CD14-positive monocyte (primary cell): Measurements from ENCODE around the gene CCDC198. TPM values are rescaled to one million over a fixed set of nuclear protein-coding genes. Genes with fewer than 3 reads are reported as not detected.

Experiments used
- DNase-seq, 3 donors: peaks; one replicate each; pipeline ENCODE4 v3.0.0-alpha.2; 2011 to 2022
- H2AFZ ChIP-seq: 2 replicates; pipeline ENCODE4 v1.6.0; 2012; ENCODE audit warnings: mild to moderate bottlenecking, low read depth, low read length, inconsistent platforms; ENCODE audit not compliant: insufficient read depth, poor library complexity, severe bottlenecking
- H3K27ac ChIP-seq, 2 donors: 1 replicate in 1 of 2; 2 replicates in 1 of 2; pipeline ENCODE4 v1.5.1; 2012 to 2013; ENCODE audit warnings: low read length in 2 of 2, control low read depth in 1 of 2, inconsistent platforms in 1 of 2, low read depth in 1 of 2, mild to moderate bottlenecking in 1 of 2
- H3K27me3 ChIP-seq, 2 donors: one replicate each; pipeline versions ENCODE4 v1.6.0 to v1.6.1; 2011 to 2013; ENCODE audit warnings: low read length in 2 of 2; ENCODE audit not compliant: control insufficient read depth in 2 of 2, insufficient read depth in 2 of 2
- H3K36me3 ChIP-seq, 2 donors: replicated peaks in 1 of 2; 1 replicate in 1 of 2; 2 replicates in 1 of 2; pipeline versions ENCODE4 v1.5.1 to v1.6.1; 2012 to 2013; ENCODE audit warnings: low read length in 2 of 2, control low read depth in 1 of 2, inconsistent platforms in 1 of 2, mild to moderate bottlenecking in 1 of 2; ENCODE audit not compliant: insufficient read depth in 2 of 2, control insufficient read depth in 1 of 2
- H3K4me1 ChIP-seq, 2 donors: 1 replicate in 1 of 2; 2 replicates in 1 of 2; pipeline versions ENCODE4 v1.5.1 to v1.6.1; 2012 to 2013; ENCODE audit warnings: low read length in 2 of 2, control low read depth in 1 of 2, inconsistent platforms in 1 of 2, mild to moderate bottlenecking in 1 of 2, moderate library complexity in 1 of 2; ENCODE audit not compliant: insufficient read depth in 2 of 2, control insufficient read depth in 1 of 2
- H3K4me2 ChIP-seq: replicated peaks from 2 replicates; pipeline ENCODE3; 2012; ENCODE audit warnings: low read length, moderate library complexity, mild to moderate bottlenecking; ENCODE audit not compliant: poor library complexity, severe bottlenecking; ENCODE audit errors: extremely low read depth
- H3K4me3 ChIP-seq, 3 experiments: fragments of 200-600 bp in 1 of 3; sonication (generic) in 1 of 3; replicated peaks in 1 of 3; 1 replicate in 2 of 3; 2 replicates in 1 of 3; pipeline ENCODE4 v1.5.1; 2011 to 2013; ENCODE audit warnings: low read length in 3 of 3, mild to moderate bottlenecking in 3 of 3, control low read depth in 2 of 3, low read depth in 2 of 3, inconsistent platforms in 1 of 3, moderate library complexity in 1 of 3
- H3K79me2 ChIP-seq: 2 replicates; pipeline ENCODE4 v1.6.0; 2012; ENCODE audit warnings: mild to moderate bottlenecking, control low read depth, inconsistent platforms, low read length, moderate library complexity; ENCODE audit not compliant: insufficient read depth
- H3K9ac ChIP-seq: 2 replicates; pipeline ENCODE4 v1.6.0; 2017; ENCODE audit warnings: low read length, mild to moderate bottlenecking; ENCODE audit not compliant: insufficient read depth, poor library complexity, severe bottlenecking
- H3K9me3 ChIP-seq, 2 donors: replicated peaks in 1 of 2; 1 replicate in 1 of 2; 2 replicates in 1 of 2; pipeline versions ENCODE4 v1.5.1 to v1.6.1; 2012 to 2013; ENCODE audit warnings: low read length in 2 of 2, control low read depth in 1 of 2; ENCODE audit not compliant: control insufficient read depth in 1 of 2, insufficient read depth in 1 of 2
- H4K20me1 ChIP-seq: 2 replicates; pipeline ENCODE4 v1.6.0; 2012; ENCODE audit warnings: mild to moderate bottlenecking, low read length, control low read depth, moderate library complexity; ENCODE audit not compliant: insufficient read depth
- H3K27ac Mint-ChIP-seq, 7 donors: one replicate each; pipeline ENCODE4 v1.8.0; 2020; ENCODE audit warnings: mild to moderate bottlenecking in 7 of 7, mixed read lengths in 7 of 7, moderate library complexity in 6 of 7, inconsistent platforms in 2 of 7
- H3K27me3 Mint-ChIP-seq, 3 donors: one replicate each; pipeline ENCODE4 v1.8.0; 2021 to 2022; ENCODE audit warnings: low read depth in 3 of 3, mild to moderate bottlenecking in 3 of 3, mixed read lengths in 3 of 3, moderate library complexity in 3 of 3, inconsistent platforms in 1 of 3
- H3K36me3 Mint-ChIP-seq, 2 donors: one replicate each; pipeline ENCODE4 v1.8.0; 2020; ENCODE audit warnings: mixed read lengths in 2 of 2, inconsistent platforms in 1 of 2, mild to moderate bottlenecking in 1 of 2
- H3K4me1 Mint-ChIP-seq: one replicate; pipeline ENCODE4 v1.8.0; 2020; ENCODE audit warnings: mild to moderate bottlenecking, mixed read lengths
- H3K4me3 Mint-ChIP-seq, 2 donors: one replicate each; pipeline ENCODE4 v1.8.0; 2020; ENCODE audit warnings: mild to moderate bottlenecking in 2 of 2, mixed read lengths in 2 of 2, moderate library complexity in 1 of 2
- H3K9me3 Mint-ChIP-seq, 7 donors: one replicate each; pipeline ENCODE4 v1.8.0; 2020 to 2022; ENCODE audit warnings: mixed read lengths in 7 of 7, mild to moderate bottlenecking in 6 of 7, moderate library complexity in 6 of 7, inconsistent platforms in 2 of 7
- CTCF ChIP-seq: fragments of 200-600 bp; IDR thresholded peaks from one replicate; pipeline ENCODE4 v1.8.0; 2022; ENCODE audit warnings: antibody characterized with exemption, mild to moderate bottlenecking
- WGBS: methylation state at CpG from one replicate; pipeline ENCODE4 v1.1.5; 2013; ENCODE audit warnings: missing lambda C conversion rate; ENCODE audit not compliant: insufficient coverage; 5-methylcytosine and 5-hydroxymethylcytosine counted together
- intact Hi-C, 2 donors: fragments of 100-400 bp; cut with micrococcal nuclease; formaldehyde crosslinking; loops; one replicate each; pipeline versions ENCODE4 v1.15.0 to v1.15.1; 2023
- polyA plus RNA-seq, 3 donors: library from polyadenylated mRNA; depleted of rRNA in 1 of 3; unstranded in 2 of 3; stranded (reverse) in 1 of 3; fragments of 300-500 nt in 2 of 3; fragments of >200 nt in 1 of 3; fragmentation: Illumina TruSeq in 2 of 3; gene quantifications; 1 replicate in 2 of 3; 2 replicates in 1 of 3; pipeline ENCODE4 v1.2.3, GENCODE V29; 2012 to 2021

Gene CCDC198
- polyA plus RNA-seq, 3 donors: not detected

GRCh38 chr14:57480051-57480450, 13.6 kb downstream of the CCDC198 start:
- Histone ChIP-seq H3K4me3 (no peak overlapping the region), H3K27me3 (no peaks in the 10 kb centered on the region), H4K20me1 (no peaks in the 10 kb centered on the region), H3K4me2 (no peak overlapping the region), H3K36me3 (no peaks in the 10 kb centered on the region), H3K27ac (no peak overlapping the region), H3K9ac (no peak overlapping the region), H3K79me2 (no peaks in the 10 kb centered on the region), H3K9me3 (no peaks in the 10 kb centered on the region), H3K4me1 (no peaks in the 10 kb centered on the region), H2AFZ (no peak overlapping the region)
- no peaks in the 10 kb centered on the region for H3K9me3 Mint-ChIP-seq
- WGBS: no CpG with 5 or more reads among the region's 1 CpG
- no peak overlapping the region for H3K27ac Mint-ChIP-seq
- no peak for DNase-seq
- H3K4me1 Mint-ChIP-seq: no peaks in the 10 kb centered on the region
- intact Hi-C loops: no loop called here
- no peaks in the 10 kb centered on the region for H3K36me3 Mint-ChIP-seq
- H3K27me3 Mint-ChIP-seq: peaks cover 0 to 2% (median 0%) of the 10 kb centered on the region in 3 donors
- H3K4me3 Mint-ChIP-seq: no peak overlapping the region
- TF ChIP-seq CTCF: no peak

GRCh38 chr14:57479197-57479596, 14.5 kb downstream of the CCDC198 start:
- H3K36me3 ChIP-seq: no peaks in the 10 kb centered on the region
- no peaks in the 10 kb centered on the region for H3K4me1 ChIP-seq
- no peaks in the 10 kb centered on the region for H3K9me3 ChIP-seq
- H3K27me3 ChIP-seq: no peaks in the 10 kb centered on the region
- no peak for DNase-seq
- Mint-ChIP-seq H3K27ac (no peak overlapping the region), H3K36me3 (no peaks in the 10 kb centered on the region), H3K4me3 (no peak overlapping the region), H3K9me3 (no peaks in the 10 kb centered on the region), H3K4me1 (no peaks in the 10 kb centered on the region), H3K27me3 (peaks cover 0 to 2% (median 0%) of the 10 kb centered on the region in 3 donors)
- no peak overlapping the region for H3K4me3 ChIP-seq
- H3K27ac ChIP-seq: no peak overlapping the region
- no peak overlapping the region for H3K9ac ChIP-seq
- H4K20me1 ChIP-seq: no peaks in the 10 kb centered on the region
- no peak for TF ChIP-seq CTCF
- H2AFZ ChIP-seq: no peak overlapping the region
- H3K79me2 ChIP-seq: no peaks in the 10 kb centered on the region
- WGBS: 80% methylated on average over 1 of the region's 1 CpG
- no peak overlapping the region for H3K4me2 ChIP-seq
- intact Hi-C loops: no loop called here
